ENCODE results near the gene GRHL1. TPM values are rescaled to one million over a fixed set of nuclear protein-coding genes. Genes with fewer than 3 reads are reported as not detected.

GRHL1 gene
- total RNA-seq, 3 donors from 2014 or later: 0.41 to 2.0 (median 1.9) TPM

GRCh38 chr2:10001586-10001985 is 50.1 kb downstream of the GRHL1 start:
- TF ChIP-seq CTCF (IDR thresholded peaks at IDR 0.05): no peak
- no peaks in the 10 kb centered on the region for H3K4me1 ChIP-seq (ENCODE audit: low read depth)
- ATAC-seq (no peak), DNase-seq (no peak)
- H3K4me3 ChIP-seq: no peak overlapping the region
- no peaks in the 10 kb centered on the region for H3K9me3 ChIP-seq
- no peaks in the 10 kb centered on the region for H3K36me3 ChIP-seq (ENCODE audit: low read depth)
- intact Hi-C loops (cut with DNase I, micrococcal nuclease): no loop called here

GRCh38 chr2:10002109-10002508 is 50.6 kb downstream of the GRHL1 start:
- Histone ChIP-seq H3K4me3 (no peak overlapping the region), H3K36me3 (ENCODE audit: low read depth) (no peaks in the 10 kb centered on the region), H3K4me1 (ENCODE audit: low read depth) (no peaks in the 10 kb centered on the region), H3K9me3 (no peaks in the 10 kb centered on the region)
- no peak for ATAC-seq
- intact Hi-C loops (cut with DNase I, micrococcal nuclease): no loop called here
- DNase-seq: no peak
- TF ChIP-seq CTCF (IDR thresholded peaks at IDR 0.05): no peak

GRCh38 chr2:10002681-10003080 is 51.2 kb downstream of the GRHL1 start:
- ATAC-seq: no peak
- intact Hi-C loops (cut with DNase I, micrococcal nuclease): no loop called here
- Histone ChIP-seq H3K4me3 (no peak overlapping the region), H3K4me1 (ENCODE audit: low read depth) (no peaks in the 10 kb centered on the region), H3K9me3 (no peaks in the 10 kb centered on the region), H3K36me3 (ENCODE audit: low read depth) (no peaks in the 10 kb centered on the region)
- peak in 1 of 3 donors; percentile 12 for DNase-seq
- TF ChIP-seq CTCF (IDR thresholded peaks at IDR 0.05): no peak

- Histone ChIP-seq H3K9me3 (no peaks in the 10 kb centered on the region), H3K36me3 (ENCODE audit: low read depth) (no peaks in the 10 kb centered on the region), H3K4me3 (no peak overlapping the region), H3K4me1 (ENCODE audit: low read depth) (no peaks in the 10 kb centered on the region)
- intact Hi-C loops (cut with DNase I, micrococcal nuclease): no loop called here
- ATAC-seq (no peak), DNase-seq (peak in 1 of 3 donors; percentile 11)
- TF ChIP-seq CTCF (IDR thresholded peaks at IDR 0.05): no peak
Measured at GRCh38 chr2:10003206-10004125, 52.0 kb downstream of the GRHL1 start.

- peak in 1 of 3 donors; percentile 10 for DNase-seq
- no peak for ATAC-seq
- Histone ChIP-seq H3K9me3 (no peaks in the 10 kb centered on the region), H3K36me3 (ENCODE audit: low read depth) (no peaks in the 10 kb centered on the region), H3K4me3 (no peak overlapping the region), H3K4me1 (ENCODE audit: low read depth) (peaks cover 2% of the 10 kb centered on the region)
- intact Hi-C loops (cut with DNase I, micrococcal nuclease): no loop called here
- no peak for TF ChIP-seq CTCF (IDR thresholded peaks at IDR 0.05)
Measured at GRCh38 chr2:10004401-10004800, 52.9 kb downstream of the GRHL1 start.

Measured in mucosa of descending colon (tissue), 3 donors.